ENCODE data around the gene FAM156B.

DNA sequence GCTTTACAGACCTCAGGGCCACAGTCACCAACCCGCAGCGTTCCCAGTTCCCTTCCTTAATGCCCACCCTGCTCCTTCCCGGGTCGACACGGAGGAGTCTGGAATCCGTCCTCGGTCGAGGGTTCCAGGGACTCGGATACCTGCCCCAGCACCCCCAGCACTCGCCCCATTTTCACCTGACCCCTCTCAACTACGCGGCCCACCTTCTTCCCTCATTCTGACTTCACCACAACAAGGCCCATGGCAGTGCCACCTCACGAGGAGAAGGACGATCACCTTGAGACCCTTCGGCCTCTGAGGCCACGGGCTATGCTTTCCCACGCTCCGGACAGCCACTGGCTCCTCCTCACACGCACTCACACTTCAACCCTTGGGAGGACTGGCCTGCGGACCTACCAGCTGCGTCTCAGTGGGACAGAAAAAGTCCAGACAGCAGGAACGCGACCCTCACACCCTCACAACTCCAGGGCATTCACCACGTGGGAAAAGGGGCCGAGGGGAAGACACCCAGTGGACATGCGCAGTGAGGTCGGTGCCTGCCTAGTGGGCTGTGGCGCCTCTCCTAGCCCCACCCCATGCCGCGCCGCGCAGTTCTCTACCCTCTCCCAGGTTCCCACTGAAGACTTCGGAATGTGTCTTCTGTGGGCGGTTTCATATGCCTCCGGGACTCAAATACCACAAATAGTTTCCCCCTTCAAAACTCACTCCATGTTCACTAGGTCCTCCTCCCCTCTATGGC, 29.4 kb upstream of the FAM156B start, which contains the start of gene XAGE3:
- TF ChIP-seq POLR2AphosphoS5 (IDR thresholded peaks at IDR 0.05), result no peak
- TF ChIP-seq, protein P1, sequence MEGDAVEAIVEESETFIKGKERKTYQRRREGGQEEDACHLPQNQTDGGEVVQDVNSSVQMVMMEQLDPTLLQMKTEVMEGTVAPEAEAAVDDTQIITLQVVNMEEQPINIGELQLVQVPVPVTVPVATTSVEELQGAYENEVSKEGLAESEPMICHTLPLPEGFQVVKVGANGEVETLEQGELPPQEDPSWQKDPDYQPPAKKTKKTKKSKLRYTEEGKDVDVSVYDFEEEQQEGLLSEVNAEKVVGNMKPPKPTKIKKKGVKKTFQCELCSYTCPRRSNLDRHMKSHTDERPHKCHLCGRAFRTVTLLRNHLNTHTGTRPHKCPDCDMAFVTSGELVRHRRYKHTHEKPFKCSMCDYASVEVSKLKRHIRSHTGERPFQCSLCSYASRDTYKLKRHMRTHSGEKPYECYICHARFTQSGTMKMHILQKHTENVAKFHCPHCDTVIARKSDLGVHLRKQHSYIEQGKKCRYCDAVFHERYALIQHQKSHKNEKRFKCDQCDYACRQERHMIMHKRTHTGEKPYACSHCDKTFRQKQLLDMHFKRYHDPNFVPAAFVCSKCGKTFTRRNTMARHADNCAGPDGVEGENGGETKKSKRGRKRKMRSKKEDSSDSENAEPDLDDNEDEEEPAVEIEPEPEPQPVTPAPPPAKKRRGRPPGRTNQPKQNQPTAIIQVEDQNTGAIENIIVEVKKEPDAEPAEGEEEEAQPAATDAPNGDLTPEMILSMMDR (IDR thresholded peaks at IDR 0.05), result no peak

Data from transverse colon (tissue), 4 donors.